ENCODE measurements around the gene NPTX1. TPM values are rescaled to one million over a fixed set of nuclear protein-coding genes. Genes with fewer than 3 reads are reported as not detected.

The NPTX1 gene
- total RNA-seq, 1 experiment from 2014 or later, result not detected

GRCh38 chr17:80516171-80516932 is 39.9 kb upstream of the NPTX1 start:
- H3K36me3 ChIP-seq (ENCODE audit: insufficient read depth, low read length), result no peaks in the 10 kb centered on the region

GRCh38 chr17:80513892-80514291 is 37.5 kb upstream of the NPTX1 start:
- no peak overlapping the region for H2AFZ ChIP-seq (ENCODE audit: low read length)
- no peak for DNase-seq
- H3K9ac ChIP-seq (ENCODE audit: low read length), result no peak overlapping the region
- no peaks in the 10 kb centered on the region for H4K20me1 ChIP-seq (ENCODE audit: insufficient read depth, low read depth, low read length)
- no peaks in the 10 kb centered on the region for H3K79me2 ChIP-seq (ENCODE audit: low read length)
- H3K9me3 ChIP-seq (ENCODE audit: low read length), result no peaks in the 10 kb centered on the region
- H3K4me1 ChIP-seq (ENCODE audit: low read length), result no peaks in the 10 kb centered on the region
- H3K36me3 ChIP-seq (ENCODE audit: insufficient read depth, low read length), result no peaks in the 10 kb centered on the region
- no peaks in the 10 kb centered on the region for H3K9me2 ChIP-seq (replicated peaks; ENCODE audit: insufficient read depth, low read length)
- H3K27me3 ChIP-seq (ENCODE audit: low read length), result no peaks in the 10 kb centered on the region
- H3K27ac ChIP-seq (ENCODE audit: low read length), result no peak overlapping the region
- H3K4me3 ChIP-seq (ENCODE audit: low read length), result no peak overlapping the region
- H3K4me2 ChIP-seq (ENCODE audit: low read depth, low read length, poor library complexity, severe bottlenecking), result no peak overlapping the region

More at GRCh38 chr17:80516171-80516932, 39.9 kb upstream of the NPTX1 start:
- Histone ChIP-seq H3K9ac (ENCODE audit: low read length) (no peak overlapping the region), H3K9me3 (ENCODE audit: low read length) (no peaks in the 10 kb centered on the region), H3K4me2 (ENCODE audit: low read depth, low read length, poor library complexity, severe bottlenecking) (no peak overlapping the region), H3K4me1 (ENCODE audit: low read length) (no peaks in the 10 kb centered on the region), H3K9me2 (replicated peaks; ENCODE audit: insufficient read depth, low read length) (no peaks in the 10 kb centered on the region), H2AFZ (ENCODE audit: low read length) (no peak overlapping the region), H3K4me3 (ENCODE audit: low read length) (no peak overlapping the region), H3K27me3 (ENCODE audit: low read length) (no peaks in the 10 kb centered on the region), H4K20me1 (ENCODE audit: insufficient read depth, low read depth, low read length) (no peaks in the 10 kb centered on the region), H3K27ac (ENCODE audit: low read length) (no peak overlapping the region), H3K79me2 (ENCODE audit: low read length) (no peaks in the 10 kb centered on the region)
- no peak for DNase-seq

- Histone ChIP-seq H3K36me3 (ENCODE audit: insufficient read depth, low read length) (no peaks in the 10 kb centered on the region), H3K79me2 (ENCODE audit: low read length) (no peaks in the 10 kb centered on the region), H3K27ac (ENCODE audit: low read length) (no peak overlapping the region), H4K20me1 (ENCODE audit: insufficient read depth, low read depth, low read length) (no peaks in the 10 kb centered on the region), H3K4me2 (ENCODE audit: low read depth, low read length, poor library complexity, severe bottlenecking) (no peak overlapping the region), H3K27me3 (ENCODE audit: low read length) (no peaks in the 10 kb centered on the region), H3K9me3 (ENCODE audit: low read length) (no peaks in the 10 kb centered on the region), H3K9ac (ENCODE audit: low read length) (no peak overlapping the region), H2AFZ (ENCODE audit: low read length) (no peak overlapping the region), H3K4me1 (ENCODE audit: low read length) (no peaks in the 10 kb centered on the region), H3K9me2 (replicated peaks; ENCODE audit: insufficient read depth, low read length) (no peaks in the 10 kb centered on the region), H3K4me3 (ENCODE audit: low read length) (no peak overlapping the region)
- DNase-seq, result no peak
Measured at GRCh38 chr17:80513201-80513600, 36.8 kb upstream of the NPTX1 start.

- Histone ChIP-seq H3K27ac (ENCODE audit: low read length) (no peak overlapping the region), H3K27me3 (ENCODE audit: low read length) (no peaks in the 10 kb centered on the region), H3K9me3 (ENCODE audit: low read length) (no peaks in the 10 kb centered on the region), H3K4me3 (ENCODE audit: low read length) (no peak overlapping the region), H2AFZ (ENCODE audit: low read length) (no peak overlapping the region), H3K9ac (ENCODE audit: low read length) (no peak overlapping the region), H4K20me1 (ENCODE audit: insufficient read depth, low read depth, low read length) (no peaks in the 10 kb centered on the region), H3K36me3 (ENCODE audit: insufficient read depth, low read length) (no peaks in the 10 kb centered on the region), H3K4me2 (ENCODE audit: low read depth, low read length, poor library complexity, severe bottlenecking) (no peak overlapping the region), H3K9me2 (replicated peaks; ENCODE audit: insufficient read depth, low read length) (no peaks in the 10 kb centered on the region), H3K79me2 (ENCODE audit: low read length) (no peaks in the 10 kb centered on the region), H3K4me1 (ENCODE audit: low read length) (no peaks in the 10 kb centered on the region)
- no peak for DNase-seq
Measured at GRCh38 chr17:80512233-80512632, 35.8 kb upstream of the NPTX1 start.

- H4K20me1 ChIP-seq (ENCODE audit: insufficient read depth, low read depth, low read length), result no peaks in the 10 kb centered on the region
- no peaks in the 10 kb centered on the region for H3K27me3 ChIP-seq (ENCODE audit: low read length)
- no peak overlapping the region for H2AFZ ChIP-seq (ENCODE audit: low read length)
- no peak overlapping the region for H3K27ac ChIP-seq (ENCODE audit: low read length)
- DNase-seq, result peak; percentile 60
- H3K4me1 ChIP-seq (ENCODE audit: low read length), result no peaks in the 10 kb centered on the region
- H3K9ac ChIP-seq (ENCODE audit: low read length), result no peak overlapping the region
- no peak overlapping the region for H3K4me3 ChIP-seq (ENCODE audit: low read length)
- H3K9me2 ChIP-seq (replicated peaks; ENCODE audit: insufficient read depth, low read length), result no peaks in the 10 kb centered on the region
- no peaks in the 10 kb centered on the region for H3K79me2 ChIP-seq (ENCODE audit: low read length)
- H3K36me3 ChIP-seq (ENCODE audit: insufficient read depth, low read length), result no peaks in the 10 kb centered on the region
- H3K4me2 ChIP-seq (ENCODE audit: low read depth, low read length, poor library complexity, severe bottlenecking), result no peak overlapping the region
- no peaks in the 10 kb centered on the region for H3K9me3 ChIP-seq (ENCODE audit: low read length)
Measured at GRCh38 chr17:80511222-80512180, 35.1 kb upstream of the NPTX1 start.

DNA sequence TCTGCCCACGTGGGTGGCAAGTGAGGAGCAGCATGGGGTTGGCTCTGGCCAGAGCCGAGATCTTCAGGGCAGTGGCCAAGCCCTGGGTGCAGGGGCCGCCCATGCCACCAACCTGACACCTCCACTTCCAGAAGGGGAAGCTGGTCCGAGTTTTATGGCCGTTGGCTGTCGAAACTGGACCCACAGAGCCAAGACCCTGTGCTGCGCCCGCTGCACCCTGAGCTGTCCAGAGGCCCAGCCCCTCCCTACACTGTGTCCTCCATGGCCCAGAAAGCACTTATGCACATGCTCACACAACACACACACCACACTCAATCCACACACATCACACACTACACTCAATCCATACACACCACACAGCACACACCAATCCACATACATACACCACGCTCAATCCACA is 34.4 kb upstream of the NPTX1 start:
- H3K9me3 ChIP-seq (ENCODE audit: low read length), result no peaks in the 10 kb centered on the region
- no peaks in the 10 kb centered on the region for H3K9me2 ChIP-seq (replicated peaks; ENCODE audit: insufficient read depth, low read length)
- H3K79me2 ChIP-seq (ENCODE audit: low read length), result no peaks in the 10 kb centered on the region
- H2AFZ ChIP-seq (ENCODE audit: low read length), result no peak overlapping the region
- H3K9ac ChIP-seq (ENCODE audit: low read length), result no peak overlapping the region
- no peak overlapping the region for H3K27ac ChIP-seq (ENCODE audit: low read length)
- no peaks in the 10 kb centered on the region for H3K27me3 ChIP-seq (ENCODE audit: low read length)
- H4K20me1 ChIP-seq (ENCODE audit: insufficient read depth, low read depth, low read length), result no peaks in the 10 kb centered on the region
- H3K4me3 ChIP-seq (ENCODE audit: low read length), result no peak overlapping the region
- H3K4me2 ChIP-seq (ENCODE audit: low read depth, low read length, poor library complexity, severe bottlenecking), result no peak overlapping the region
- DNase-seq, result no peak
- no peaks in the 10 kb centered on the region for H3K4me1 ChIP-seq (ENCODE audit: low read length)
- H3K36me3 ChIP-seq (ENCODE audit: insufficient read depth, low read length), result no peaks in the 10 kb centered on the region

DNA sequence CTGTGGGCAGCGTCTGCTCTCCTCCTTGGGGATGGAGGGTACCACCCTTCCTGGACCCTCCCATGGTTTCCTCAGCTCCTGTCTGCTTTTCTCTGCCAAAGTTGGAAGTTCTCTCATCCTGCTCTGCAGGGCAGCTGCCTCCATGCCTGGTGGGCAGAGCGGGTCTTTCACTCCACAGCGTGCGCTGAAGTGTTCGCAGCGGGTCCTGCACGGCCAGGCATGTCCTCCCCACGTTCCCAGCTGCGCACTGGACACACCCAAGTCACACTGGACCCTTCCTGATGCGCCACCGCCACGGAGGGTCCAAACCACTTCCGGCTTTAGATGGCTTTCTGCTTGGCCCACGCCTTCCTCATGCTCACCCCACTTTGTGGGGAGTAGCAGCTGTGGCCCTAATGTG is 33.7 kb upstream of the NPTX1 start:
- no peaks in the 10 kb centered on the region for H4K20me1 ChIP-seq (ENCODE audit: insufficient read depth, low read depth, low read length)
- no peaks in the 10 kb centered on the region for H3K36me3 ChIP-seq (ENCODE audit: insufficient read depth, low read length)
- H3K27me3 ChIP-seq (ENCODE audit: low read length), result no peaks in the 10 kb centered on the region
- no peaks in the 10 kb centered on the region for H3K79me2 ChIP-seq (ENCODE audit: low read length)
- H3K27ac ChIP-seq (ENCODE audit: low read length), result no peak overlapping the region
- H3K4me1 ChIP-seq (ENCODE audit: low read length), result no peaks in the 10 kb centered on the region
- H3K4me3 ChIP-seq (ENCODE audit: low read length), result no peak overlapping the region
- no peak overlapping the region for H2AFZ ChIP-seq (ENCODE audit: low read length)
- no peak overlapping the region for H3K4me2 ChIP-seq (ENCODE audit: low read depth, low read length, poor library complexity, severe bottlenecking)
- H3K9me2 ChIP-seq (replicated peaks; ENCODE audit: insufficient read depth, low read length), result no peaks in the 10 kb centered on the region
- no peak for DNase-seq
- H3K9ac ChIP-seq (ENCODE audit: low read length), result no peak overlapping the region
- no peaks in the 10 kb centered on the region for H3K9me3 ChIP-seq (ENCODE audit: low read length)

GRCh38 chr17:80509311-80509710 is 32.9 kb upstream of the NPTX1 start:
- H3K36me3 ChIP-seq (ENCODE audit: insufficient read depth, low read length), result no peaks in the 10 kb centered on the region
- no peaks in the 10 kb centered on the region for H3K9me2 ChIP-seq (replicated peaks; ENCODE audit: insufficient read depth, low read length)
- H3K9me3 ChIP-seq (ENCODE audit: low read length), result no peaks in the 10 kb centered on the region
- H4K20me1 ChIP-seq (ENCODE audit: insufficient read depth, low read depth, low read length), result no peaks in the 10 kb centered on the region
- H3K4me1 ChIP-seq (ENCODE audit: low read length), result no peaks in the 10 kb centered on the region
- DNase-seq, result no peak
- no peak overlapping the region for H3K4me2 ChIP-seq (ENCODE audit: low read depth, low read length, poor library complexity, severe bottlenecking)
- H2AFZ ChIP-seq (ENCODE audit: low read length), result no peak overlapping the region
- no peak overlapping the region for H3K9ac ChIP-seq (ENCODE audit: low read length)
- H3K79me2 ChIP-seq (ENCODE audit: low read length), result no peaks in the 10 kb centered on the region
- no peaks in the 10 kb centered on the region for H3K27me3 ChIP-seq (ENCODE audit: low read length)
- H3K4me3 ChIP-seq (ENCODE audit: low read length), result no peak overlapping the region
- H3K27ac ChIP-seq (ENCODE audit: low read length), result no peak overlapping the region
